AG04450 (cell line): ENCODE measurements around the gene APBB2. TPM values are rescaled to one million over a fixed set of nuclear protein-coding genes. Genes with fewer than 3 reads are reported as not detected.
A peak's percentile ranks its signal among the peaks of the same experiment; 100 is the strongest.

Experiments used
- CTCF ChIA-PET: fragments of 300-600, 350-600 bp; formaldehyde crosslinking; extraction: SDS; loops from one replicate; lab custom pipeline; 2022; ENCODE audit warnings: antibody characterized with exemption, inconsistent platforms; lab: Charles Lee
- POLR2A ChIA-PET: fragments of 350-600 bp; formaldehyde crosslinking; extraction: SDS; loops from one replicate; lab custom pipeline; 2021; ENCODE audit warnings: antibody characterized with exemption, inconsistent platforms; lab: Yijun Ruan, JAX
- DNase-seq: peaks from one replicate; pipeline ENCODE4 v3.0.0-alpha.2; 2011; ENCODE audit warnings: low read depth, low spot score
- H3K27ac ChIP-seq: one replicate; pipeline ENCODE4 v1.5.1; 2012; ENCODE audit warnings: low read depth, low read length, control low read depth
- H3K27me3 ChIP-seq: one replicate; pipeline ENCODE4 v1.6.0; 2012; ENCODE audit warnings: low read length; ENCODE audit not compliant: control insufficient read depth, insufficient read depth
- H3K4me3 ChIP-seq: 2 replicates; pipeline ENCODE4 v1.5.1; 2011; ENCODE audit warnings: mild to moderate bottlenecking, low read depth, low read length, control low read depth
- H3K9me3 ChIP-seq: 2 replicates; pipeline ENCODE4 v1.5.1; 2012; ENCODE audit warnings: low read length; ENCODE audit not compliant: control insufficient read depth, insufficient read depth
- polyA plus RNA-seq: library from polyadenylated mRNA; depleted of rRNA; stranded (reverse); fragments of >200 nt; gene quantifications from 2 replicates; pipeline ENCODE4 v1.2.3, GENCODE V29; 2011; rRNA removed
- small RNA-seq: library from RNA; depleted of rRNA; stranded (forward); fragments of <200 nt; gene quantifications from one replicate; pipeline ENCODE3, GENCODE V24; 2012; ENCODE audit warnings: low read depth; ENCODE audit not compliant: insufficient read length
- TF ChIP-seq, protein P1 (sequence below): IDR thresholded peaks from 2 replicates; pipeline ENCODE4 v1.5.1; 2011; ENCODE audit warnings: low read depth, low read length, control low read depth, inconsistent platforms

APBB2 gene
- polyA plus RNA-seq, 1 experiment: 52.7 TPM

GRCh38 chr4:40782876-40783275 is 431.5 kb downstream of the APBB2 start:
- ChIA-PET POLR2A (no interaction called here), CTCF (no interaction called here)
- peaks cover 2% of the 10 kb centered on the region for H3K27me3 ChIP-seq
- H3K4me3 ChIP-seq: no peak overlapping the region
- TF ChIP-seq, protein P1, sequence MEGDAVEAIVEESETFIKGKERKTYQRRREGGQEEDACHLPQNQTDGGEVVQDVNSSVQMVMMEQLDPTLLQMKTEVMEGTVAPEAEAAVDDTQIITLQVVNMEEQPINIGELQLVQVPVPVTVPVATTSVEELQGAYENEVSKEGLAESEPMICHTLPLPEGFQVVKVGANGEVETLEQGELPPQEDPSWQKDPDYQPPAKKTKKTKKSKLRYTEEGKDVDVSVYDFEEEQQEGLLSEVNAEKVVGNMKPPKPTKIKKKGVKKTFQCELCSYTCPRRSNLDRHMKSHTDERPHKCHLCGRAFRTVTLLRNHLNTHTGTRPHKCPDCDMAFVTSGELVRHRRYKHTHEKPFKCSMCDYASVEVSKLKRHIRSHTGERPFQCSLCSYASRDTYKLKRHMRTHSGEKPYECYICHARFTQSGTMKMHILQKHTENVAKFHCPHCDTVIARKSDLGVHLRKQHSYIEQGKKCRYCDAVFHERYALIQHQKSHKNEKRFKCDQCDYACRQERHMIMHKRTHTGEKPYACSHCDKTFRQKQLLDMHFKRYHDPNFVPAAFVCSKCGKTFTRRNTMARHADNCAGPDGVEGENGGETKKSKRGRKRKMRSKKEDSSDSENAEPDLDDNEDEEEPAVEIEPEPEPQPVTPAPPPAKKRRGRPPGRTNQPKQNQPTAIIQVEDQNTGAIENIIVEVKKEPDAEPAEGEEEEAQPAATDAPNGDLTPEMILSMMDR: no peak
- no peaks in the 10 kb centered on the region for H3K9me3 ChIP-seq
- no peak overlapping the region for H3K27ac ChIP-seq
- no peak for DNase-seq

GRCh38 chr4:40778090-40778489 is 436.3 kb downstream of the APBB2 start:
- no peak for DNase-seq
- peaks cover 2% of the 10 kb centered on the region for H3K27me3 ChIP-seq
- ChIA-PET CTCF (no interaction called here), POLR2A (no interaction called here)
- H3K27ac ChIP-seq: no peak overlapping the region
- H3K9me3 ChIP-seq: no peaks in the 10 kb centered on the region
- H3K4me3 ChIP-seq: no peak overlapping the region
- TF ChIP-seq, protein P1: no peak

DNA sequence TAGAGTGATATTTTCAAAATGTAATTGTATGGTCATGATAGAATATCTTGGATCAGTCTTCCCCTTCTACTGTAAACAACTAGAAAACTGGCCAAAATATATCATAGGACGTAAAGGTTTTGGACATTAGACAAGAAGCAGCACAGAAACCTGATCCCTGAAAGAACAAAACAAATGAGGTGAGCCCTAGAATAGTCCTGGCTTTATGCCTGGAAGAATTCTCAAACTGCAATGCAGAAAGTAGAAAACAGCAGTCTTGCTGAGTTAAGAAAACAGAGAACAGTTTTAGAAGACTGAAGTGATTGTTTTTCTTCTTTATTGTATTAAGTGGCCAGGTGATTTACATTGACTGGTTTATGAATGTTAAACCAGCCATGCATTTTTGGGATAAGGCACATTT is 445.1 kb downstream of the APBB2 start:
- Histone ChIP-seq H3K27ac (no peak overlapping the region), H3K4me3 (no peak overlapping the region), H3K27me3 (peaks cover 3% of the 10 kb centered on the region), H3K9me3 (no peaks in the 10 kb centered on the region)
- CTCF ChIA-PET: no interaction called here
- DNase-seq: peak; percentile 4
- POLR2A ChIA-PET: no interaction called here
- TF ChIP-seq, protein P1: no peak

- POLR2A ChIA-PET: no interaction called here
- no peaks in the 10 kb centered on the region for H3K27me3 ChIP-seq
- no peaks in the 10 kb centered on the region for H3K9me3 ChIP-seq
- no peak overlapping the region for H3K4me3 ChIP-seq
- TF ChIP-seq, protein P1: no peak
- DNase-seq: peak; percentile 3
- CTCF ChIA-PET: no interaction called here
- H3K27ac ChIP-seq: no peak overlapping the region
These were observed 451.1 kb downstream of the APBB2 start for GRCh38 chr4:40763228-40763716.

Small RNAs within 50 kb of the gene (small RNA-seq; reads per million reads assigned to genes)
- not detected for gene RF00019
- not detected for gene RNA5SP160
- 1.1 reads per million for gene RNU6-1195P
- gene RNU6-836P: not detected

Other genes with a start within 250 kb of the APBB2 start
- 1,755 and 1,872 TPM in 2 replicates for gene UCHL1, start 42.4 kb upstream of the APBB2 start, polyA plus RNA-seq